Stimulated activated effector memory CD8-positive, alpha-beta T cell treated with anti-CD3 and anti-CD28 coated beads, Interleukin-12 subunit alpha, Interleukin-12 subunit beta, amount 100 ng/mL, for 72 hours (primary cell): Measurements from ENCODE around the gene ABLIM1.

Source experiments
- ATAC-seq: fragments of 150-1000 bp; cut with Tn5 transposase; 2 replicates; pipeline ENCODE4 v1.10.0; 2021
- DNase-seq, 2 donors: peaks; one replicate each; pipeline ENCODE4 v3.0.0; 2021 to 2022; ENCODE audit warnings: low spot score in 2 of 2
- H3K27ac Mint-ChIP-seq: one replicate; pipeline ENCODE4 v1.8.0; 2022; ENCODE audit warnings: mild to moderate bottlenecking, mixed read lengths
- H3K36me3 Mint-ChIP-seq: one replicate; pipeline ENCODE4 v1.8.0; 2022; ENCODE audit warnings: mild to moderate bottlenecking, mixed read lengths
- H3K4me1 Mint-ChIP-seq: one replicate; pipeline ENCODE4 v1.8.0; 2022; ENCODE audit warnings: mixed read lengths
- H3K4me3 Mint-ChIP-seq: one replicate; pipeline ENCODE4 v1.8.0; 2022; ENCODE audit warnings: mild to moderate bottlenecking, mixed read lengths
- H3K9me3 Mint-ChIP-seq: one replicate; pipeline ENCODE4 v1.8.0; 2022; ENCODE audit warnings: mixed read lengths

Gene ABLIM1

GRCh38 chr10:114663626-114664025, 5.6 kb upstream of the ABLIM1 start:
- Mint-ChIP-seq H3K4me1 (no peaks in the 10 kb centered on the region), H3K27ac (no peak overlapping the region), H3K36me3 (no peaks in the 10 kb centered on the region), H3K9me3 (no peaks in the 10 kb centered on the region), H3K4me3 (no peak overlapping the region)
- no peak for DNase-seq
- ATAC-seq, result no peak

GRCh38 chr10:114662646-114663217, 4.7 kb upstream of the ABLIM1 start:
- no peaks in the 10 kb centered on the region for H3K36me3 Mint-ChIP-seq
- H3K9me3 Mint-ChIP-seq, result no peaks in the 10 kb centered on the region
- DNase-seq, result no peak
- H3K4me1 Mint-ChIP-seq, result no peaks in the 10 kb centered on the region
- ATAC-seq, result no peak
- no peak overlapping the region for H3K27ac Mint-ChIP-seq
- H3K4me3 Mint-ChIP-seq, result no peak overlapping the region

- no peak for ATAC-seq
- no peak overlapping the region for H3K4me3 Mint-ChIP-seq
- no peaks in the 10 kb centered on the region for H3K4me1 Mint-ChIP-seq
- no peaks in the 10 kb centered on the region for H3K9me3 Mint-ChIP-seq
- H3K36me3 Mint-ChIP-seq, result no peaks in the 10 kb centered on the region
- no peak for DNase-seq
- no peak overlapping the region for H3K27ac Mint-ChIP-seq
Observed at GRCh38 chr10:114661212-114661880, 3.3 kb upstream of the ABLIM1 start.

GRCh38 chr10:114655671-114656070, 2.4 kb downstream of the ABLIM1 start:
- ATAC-seq, result no peak
- Mint-ChIP-seq H3K9me3 (no peaks in the 10 kb centered on the region), H3K36me3 (no peaks in the 10 kb centered on the region)

GRCh38 chr10:114654822-114655575, 3.1 kb downstream of the ABLIM1 start:
- Mint-ChIP-seq H3K4me1 (no peaks in the 10 kb centered on the region), H3K27ac (no peak overlapping the region), H3K9me3 (no peaks in the 10 kb centered on the region), H3K36me3 (no peaks in the 10 kb centered on the region), H3K4me3 (no peak overlapping the region)
- ATAC-seq (no peak), DNase-seq (no peak)

More at GRCh38 chr10:114655671-114656070, 2.4 kb downstream of the ABLIM1 start:
- no peak overlapping the region for H3K4me3 Mint-ChIP-seq
- H3K4me1 Mint-ChIP-seq, result no peaks in the 10 kb centered on the region
- H3K27ac Mint-ChIP-seq, result no peak overlapping the region
- DNase-seq, result no peak

- Mint-ChIP-seq H3K36me3 (no peaks in the 10 kb centered on the region), H3K4me3 (no peak overlapping the region), H3K27ac (no peak overlapping the region), H3K4me1 (no peaks in the 10 kb centered on the region), H3K9me3 (no peaks in the 10 kb centered on the region)
- DNase-seq (no peak), ATAC-seq (no peak)
Observed at GRCh38 chr10:114653926-114654325, 4.1 kb downstream of the ABLIM1 start.

GRCh38 chr10:114652402-114653368, 5.4 kb downstream of the ABLIM1 start:
- Mint-ChIP-seq H3K27ac (no peak overlapping the region), H3K4me1 (no peaks in the 10 kb centered on the region), H3K4me3 (no peak overlapping the region), H3K36me3 (no peaks in the 10 kb centered on the region), H3K9me3 (no peaks in the 10 kb centered on the region)
- DNase-seq (no peak), ATAC-seq (no peak)

GRCh38 chr10:114650831-114651230, 7.2 kb downstream of the ABLIM1 start:
- Mint-ChIP-seq H3K9me3 (no peaks in the 10 kb centered on the region), H3K4me3 (no peak overlapping the region), H3K4me1 (no peaks in the 10 kb centered on the region), H3K36me3 (no peaks in the 10 kb centered on the region), H3K27ac (no peak overlapping the region)
- ATAC-seq (no peak), DNase-seq (no peak)

- Mint-ChIP-seq H3K9me3 (no peaks in the 10 kb centered on the region), H3K4me1 (no peaks in the 10 kb centered on the region), H3K36me3 (no peaks in the 10 kb centered on the region), H3K4me3 (no peak overlapping the region), H3K27ac (no peak overlapping the region)
- no peak for ATAC-seq
- DNase-seq, result no peak
Observed at GRCh38 chr10:114650266-114650665, 7.8 kb downstream of the ABLIM1 start.

GRCh38 chr10:114649217-114649903, 8.7 kb downstream of the ABLIM1 start:
- DNase-seq (no peak), ATAC-seq (no peak)
- no peaks in the 10 kb centered on the region for H3K9me3 Mint-ChIP-seq
- H3K4me3 Mint-ChIP-seq, result no peak overlapping the region
- no peaks in the 10 kb centered on the region for H3K36me3 Mint-ChIP-seq
- no peaks in the 10 kb centered on the region for H3K4me1 Mint-ChIP-seq
- no peak overlapping the region for H3K27ac Mint-ChIP-seq

GRCh38 chr10:114648368-114648767, 9.7 kb downstream of the ABLIM1 start:
- H3K36me3 Mint-ChIP-seq, result no peaks in the 10 kb centered on the region
- no peak overlapping the region for H3K27ac Mint-ChIP-seq
- H3K9me3 Mint-ChIP-seq, result no peaks in the 10 kb centered on the region
- H3K4me1 Mint-ChIP-seq, result no peaks in the 10 kb centered on the region
- ATAC-seq (no peak), DNase-seq (no peak)
- no peak overlapping the region for H3K4me3 Mint-ChIP-seq

- no peaks in the 10 kb centered on the region for H3K4me1 Mint-ChIP-seq
- no peaks in the 10 kb centered on the region for H3K36me3 Mint-ChIP-seq
- H3K27ac Mint-ChIP-seq, result no peak overlapping the region
- H3K9me3 Mint-ChIP-seq, result no peaks in the 10 kb centered on the region
- DNase-seq (no peak), ATAC-seq (no peak)
- no peak overlapping the region for H3K4me3 Mint-ChIP-seq
Observed at GRCh38 chr10:114647545-114648138, 10.4 kb downstream of the ABLIM1 start.

- Mint-ChIP-seq H3K4me3 (no peak overlapping the region), H3K4me1 (no peaks in the 10 kb centered on the region), H3K9me3 (no peaks in the 10 kb centered on the region), H3K27ac (no peak overlapping the region), H3K36me3 (no peaks in the 10 kb centered on the region)
- ATAC-seq, result no peak
- DNase-seq, result no peak
Observed at GRCh38 chr10:114646426-114646825, 11.6 kb downstream of the ABLIM1 start.

GRCh38 chr10:114645706-114646105, 12.4 kb downstream of the ABLIM1 start:
- no peak for DNase-seq

More at GRCh38 chr10:114645706-114646105, 12.4 kb downstream of the ABLIM1 start:
- Mint-ChIP-seq H3K4me1 (no peaks in the 10 kb centered on the region), H3K27ac (no peak overlapping the region), H3K4me3 (no peak overlapping the region), H3K9me3 (no peaks in the 10 kb centered on the region), H3K36me3 (no peaks in the 10 kb centered on the region)
- ATAC-seq, result no peak
